Smooth muscle cell (in vitro differentiated cells): ENCODE measurements around the gene TMEM51. TPM values are rescaled to one million over a fixed set of nuclear protein-coding genes. Genes with fewer than 3 reads are reported as not detected.

Experiments
- DNase-seq: peaks from one replicate; lab custom pipeline; 2025; ENCODE audit not compliant: unreplicated experiment; lab: John Stamatoyannopoulos, UW
- H2AFZ ChIP-seq: fragments of 200-600 bp; sonication (generic); 2 replicates; pipeline ENCODE4 v1.6.0; 2016; ENCODE audit warnings: antibody characterized with exemption, low read depth, mild to moderate bottlenecking
- H3F3A ChIP-seq: fragments of 200-600 bp; sonication (generic); 2 replicates; pipeline ENCODE4 v1.6.0; 2017; ENCODE audit warnings: antibody characterized with exemption, low read depth
- H3K27ac ChIP-seq: fragments of 200-600 bp; sonication (generic); 2 replicates; pipeline ENCODE4 v1.5.1; 2016; ENCODE audit warnings: low read depth, mild to moderate bottlenecking
- H3K27me3 ChIP-seq: fragments of 200-600 bp; sonication (generic); 2 replicates; pipeline ENCODE4 v1.6.1; 2016; ENCODE audit warnings: low read depth, mild to moderate bottlenecking
- H3K36me3 ChIP-seq: fragments of 200-600 bp; sonication (generic); 2 replicates; pipeline ENCODE4 v1.5.1; 2016; ENCODE audit warnings: low read depth
- H3K4me1 ChIP-seq: fragments of 200-600 bp; sonication (generic); 2 replicates; pipeline ENCODE4 v1.5.1; 2016; ENCODE audit warnings: low read depth
- H3K4me2 ChIP-seq: fragments of 200-600 bp; sonication (generic); 2 replicates; pipeline ENCODE4 v1.6.0; 2016; ENCODE audit warnings: mild to moderate bottlenecking
- H3K4me3 ChIP-seq: fragments of 200-600 bp; sonication (generic); 2 replicates; pipeline ENCODE4 v1.5.1; 2016; ENCODE audit warnings: mild to moderate bottlenecking
- H3K79me2 ChIP-seq: fragments of 200-600 bp; sonication (generic); 2 replicates; pipeline ENCODE4 v1.6.0; 2016; ENCODE audit warnings: low read depth, mild to moderate bottlenecking
- H3K9ac ChIP-seq: fragments of 200-600 bp; sonication (generic); 2 replicates; pipeline ENCODE4 v1.6.0; 2016; ENCODE audit warnings: low read depth
- H3K9me3 ChIP-seq: fragments of 200-600 bp; sonication (generic); replicated peaks from 2 replicates; pipeline ENCODE4 v1.5.1; 2016; ENCODE audit warnings: low read depth
- H4K20me1 ChIP-seq: fragments of 200-600 bp; sonication (generic); 2 replicates; pipeline ENCODE4 v1.6.0; 2016; ENCODE audit warnings: low read depth
- WGBS: methylation state at CpG from one replicate; pipeline ENCODE4 v1.1.7; 2016; ENCODE audit warnings: low lambda C conversion rate; 5-methylcytosine and 5-hydroxymethylcytosine counted together
- polyA plus RNA-seq: library from polyadenylated mRNA; unstranded; fragments of >200 nt; fragmentation: Nextera tagmentation; extraction: Ambion mirVana; gene quantifications from 2 replicates; pipeline ENCODE4 v1.2.1, GENCODE V29; 2016
- total RNA-seq: library from RNA; depleted of rRNA; stranded (reverse); fragments of >200 nt; gene quantifications from 2 replicates; pipeline ENCODE4 v1.2.3, GENCODE V29; 2014
- TF ChIP-seq, protein P1 (sequence below): fragments of 200-600 bp; sonication (generic); IDR thresholded peaks from 2 replicates; pipeline ENCODE4 v1.5.1; 2017; ENCODE audit warnings: borderline replicate concordance, mild to moderate bottlenecking, antibody characterized with exemption; ENCODE audit not compliant: insufficient read depth, poor library complexity, severe bottlenecking

Gene TMEM51
- total and polyA plus RNA-seq, 2 experiments from 2014 or later, result 9.8 to 10.4 TPM

DNA sequence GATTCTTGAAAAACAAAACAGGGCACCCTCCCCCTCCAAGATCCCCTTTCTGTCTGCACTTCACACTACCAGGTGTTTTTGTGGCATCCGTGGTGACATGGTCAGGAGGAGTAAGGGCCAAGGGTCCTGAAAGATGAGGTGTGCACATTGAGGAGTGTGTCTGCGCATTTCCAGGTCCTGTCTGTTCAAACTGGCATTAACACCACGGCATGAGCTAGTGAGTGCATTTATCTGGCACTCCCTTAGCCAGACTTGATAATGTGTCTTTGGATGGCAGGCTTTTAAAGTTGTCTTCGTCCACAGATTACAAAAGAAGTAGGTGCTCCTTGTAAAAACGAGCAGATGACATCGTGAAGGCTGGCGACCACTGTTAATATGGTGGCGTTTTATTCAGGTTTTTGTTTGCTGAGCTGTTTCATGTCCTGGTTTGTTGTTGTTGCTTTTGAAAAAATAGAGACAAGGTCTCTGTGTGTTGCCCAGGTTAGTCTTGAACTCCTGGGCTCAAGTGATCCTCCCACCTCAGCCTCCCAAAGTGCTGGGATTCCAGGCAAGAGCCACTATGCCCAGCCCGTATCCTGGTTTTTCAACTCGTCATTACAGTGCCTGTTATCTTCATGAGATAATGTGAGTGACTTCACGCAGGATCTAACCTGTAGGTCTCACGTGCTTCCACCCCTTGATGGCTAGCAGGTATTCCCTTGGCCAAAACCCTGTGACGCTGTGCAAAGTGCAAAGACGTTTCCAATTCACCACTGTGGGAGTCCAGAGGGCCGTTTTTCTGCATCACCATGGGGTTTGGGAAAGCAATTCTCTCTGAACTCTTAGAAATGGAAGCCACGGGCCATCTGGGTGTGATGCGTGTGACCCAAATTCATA, 4.2 kb downstream of the TMEM51 start:
- H3F3A ChIP-seq, result peaks cover 17% of the 10 kb centered on the region
- no peaks in the 10 kb centered on the region for H3K9me3 ChIP-seq
- peaks cover 25% of the 10 kb centered on the region for H3K79me2 ChIP-seq
- peaks cover 8% of the 10 kb centered on the region for H4K20me1 ChIP-seq
- H2AFZ ChIP-seq, result no peak overlapping the region
- H3K9ac ChIP-seq, result no peak overlapping the region
- no peak overlapping the region for H3K4me3 ChIP-seq
- H3K4me2 ChIP-seq, result peak overlapping the region; percentile 78
- no peak for DNase-seq
- peak overlapping the region; percentile 76 for H3K27ac ChIP-seq
- no peaks in the 10 kb centered on the region for H3K27me3 ChIP-seq
- H3K36me3 ChIP-seq, result no peaks in the 10 kb centered on the region
- 76% methylated on average over 17 of the region's 17 CpGs for WGBS
- H3K4me1 ChIP-seq, result no peaks in the 10 kb centered on the region
- TF ChIP-seq, protein P1, sequence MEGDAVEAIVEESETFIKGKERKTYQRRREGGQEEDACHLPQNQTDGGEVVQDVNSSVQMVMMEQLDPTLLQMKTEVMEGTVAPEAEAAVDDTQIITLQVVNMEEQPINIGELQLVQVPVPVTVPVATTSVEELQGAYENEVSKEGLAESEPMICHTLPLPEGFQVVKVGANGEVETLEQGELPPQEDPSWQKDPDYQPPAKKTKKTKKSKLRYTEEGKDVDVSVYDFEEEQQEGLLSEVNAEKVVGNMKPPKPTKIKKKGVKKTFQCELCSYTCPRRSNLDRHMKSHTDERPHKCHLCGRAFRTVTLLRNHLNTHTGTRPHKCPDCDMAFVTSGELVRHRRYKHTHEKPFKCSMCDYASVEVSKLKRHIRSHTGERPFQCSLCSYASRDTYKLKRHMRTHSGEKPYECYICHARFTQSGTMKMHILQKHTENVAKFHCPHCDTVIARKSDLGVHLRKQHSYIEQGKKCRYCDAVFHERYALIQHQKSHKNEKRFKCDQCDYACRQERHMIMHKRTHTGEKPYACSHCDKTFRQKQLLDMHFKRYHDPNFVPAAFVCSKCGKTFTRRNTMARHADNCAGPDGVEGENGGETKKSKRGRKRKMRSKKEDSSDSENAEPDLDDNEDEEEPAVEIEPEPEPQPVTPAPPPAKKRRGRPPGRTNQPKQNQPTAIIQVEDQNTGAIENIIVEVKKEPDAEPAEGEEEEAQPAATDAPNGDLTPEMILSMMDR, result no peak

DNA sequence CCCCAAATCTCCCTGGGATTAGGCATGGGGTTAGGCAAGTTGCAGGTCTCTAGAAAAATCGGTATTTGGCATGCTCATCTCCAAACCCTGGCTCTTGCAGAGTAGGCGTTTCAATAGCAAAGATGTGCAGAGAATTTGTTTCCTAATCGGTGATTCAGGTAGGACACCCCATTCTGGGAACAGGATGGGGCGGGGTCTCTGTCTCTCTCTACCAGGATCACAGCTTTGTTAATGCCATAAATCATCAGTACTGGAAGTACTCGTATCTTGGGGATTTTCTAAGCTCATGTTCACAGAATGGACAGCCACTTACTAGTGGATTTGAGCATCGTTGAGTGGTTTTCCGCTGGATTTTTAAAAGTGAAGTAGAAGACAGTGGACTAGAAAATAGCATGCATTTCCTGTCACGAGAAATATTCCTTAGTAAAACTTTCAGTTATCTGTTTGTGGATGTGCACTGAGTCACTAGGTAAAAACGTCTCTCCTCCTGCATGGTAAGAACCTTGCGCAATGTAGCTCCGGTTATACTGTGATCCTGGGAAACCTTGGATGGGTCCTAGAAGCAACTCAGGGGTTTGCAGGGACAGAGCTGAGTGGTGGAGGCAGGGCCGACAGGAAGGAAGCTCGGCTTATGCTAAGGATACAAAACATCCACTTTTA, 5.1 kb downstream of the TMEM51 start:
- Histone ChIP-seq H3K79me2 (peaks cover 25% of the 10 kb centered on the region), H3K4me1 (no peaks in the 10 kb centered on the region)

DNA sequence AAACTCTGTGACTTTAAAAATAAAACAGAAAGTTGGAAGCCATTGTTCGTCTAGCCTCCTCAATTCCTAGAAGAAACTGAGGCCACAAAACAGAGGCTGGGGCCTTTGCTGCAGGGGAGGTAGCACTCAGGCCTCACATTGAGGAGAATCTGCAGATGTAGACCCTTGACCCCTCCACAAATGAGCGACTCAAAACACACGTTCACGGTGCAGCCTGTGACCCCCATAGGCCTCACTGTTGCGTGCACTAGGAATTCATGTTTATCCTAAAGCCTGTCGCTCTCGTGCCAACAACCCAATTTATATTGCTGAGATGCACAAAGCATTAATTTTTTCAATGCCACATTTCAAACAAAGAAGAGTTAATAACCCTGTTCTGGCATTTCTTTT, 5.6 kb downstream of the TMEM51 start:
- Histone ChIP-seq H3K27ac (peak overlapping the region; percentile 76), H2AFZ (peak overlapping the region; percentile 47), H3K4me2 (peak overlapping the region; percentile 78), H3K4me3 (peak overlapping the region; percentile 4), H3K36me3 (no peaks in the 10 kb centered on the region), H3K79me2 (peaks cover 27% of the 10 kb centered on the region), H4K20me1 (peaks cover 8% of the 10 kb centered on the region), H3K4me1 (no peaks in the 10 kb centered on the region), H3F3A (peaks cover 13% of the 10 kb centered on the region), H3K9me3 (no peaks in the 10 kb centered on the region), H3K9ac (no peak overlapping the region), H3K27me3 (no peaks in the 10 kb centered on the region)
- WGBS, result 69% methylated on average over 7 of the region's 7 CpGs
- DNase-seq, result no peak
- TF ChIP-seq, protein P1, result no peak

More for the DNA sequence above, 5.1 kb downstream of the TMEM51 start:
- Histone ChIP-seq H3K4me3 (peak overlapping the region; percentile 4), H3K9ac (no peak overlapping the region), H3F3A (peaks cover 13% of the 10 kb centered on the region), H3K9me3 (no peaks in the 10 kb centered on the region), H4K20me1 (peaks cover 8% of the 10 kb centered on the region), H2AFZ (peak overlapping the region; percentile 47), H3K27ac (peak overlapping the region; percentile 76), H3K27me3 (no peaks in the 10 kb centered on the region), H3K4me2 (peak overlapping the region; percentile 78), H3K36me3 (no peaks in the 10 kb centered on the region)
- no peak for DNase-seq
- TF ChIP-seq, protein P1, result no peak
- WGBS, result 41% methylated on average over 13 of the region's 13 CpGs
